PFSK-1 (cell line): ENCODE data around the gene KRT13.

Experiments
- FOXP2 ChIP-seq: optimal IDR thresholded peaks from 2 replicates; pipeline ENCODE3; 2011; ENCODE audit warnings: borderline replicate concordance, control low read depth, inconsistent platforms; ENCODE audit not compliant: insufficient read depth; ENCODE audit errors: extremely low read length, extremely low read depth
- POLR2AphosphoS5 ChIP-seq: IDR thresholded peaks from 2 replicates; pipeline ENCODE4 v1.6.1; 2012; ENCODE audit warnings: low read depth, mild to moderate bottlenecking, control low read depth, low read length, moderate library complexity
- SIN3A ChIP-seq: IDR thresholded peaks from 2 replicates; pipeline ENCODE4 v1.6.1; 2012; ENCODE audit warnings: mild to moderate bottlenecking, low read length, moderate library complexity, borderline replicate concordance; ENCODE audit not compliant: insufficient read depth
- TAF1 ChIP-seq: IDR thresholded peaks from 2 replicates; pipeline ENCODE4 v1.6.1; 2012; ENCODE audit warnings: low read length, control low read depth, borderline replicate concordance; ENCODE audit not compliant: insufficient read depth
- TF ChIP-seq, protein P1 (sequence below), 2 experiments: IDR thresholded peaks; 2 replicates each; pipeline versions ENCODE4 v1.6.1 to v1.8.0; 2011 to 2012; ENCODE audit warnings: low read depth in 2 of 2, low read length in 2 of 2, control low read depth in 1 of 2, inconsistent platforms in 1 of 2, mild to moderate bottlenecking in 1 of 2, moderate library complexity in 1 of 2; ENCODE audit not compliant: insufficient read depth in 1 of 2

KRT13 gene

DNA sequence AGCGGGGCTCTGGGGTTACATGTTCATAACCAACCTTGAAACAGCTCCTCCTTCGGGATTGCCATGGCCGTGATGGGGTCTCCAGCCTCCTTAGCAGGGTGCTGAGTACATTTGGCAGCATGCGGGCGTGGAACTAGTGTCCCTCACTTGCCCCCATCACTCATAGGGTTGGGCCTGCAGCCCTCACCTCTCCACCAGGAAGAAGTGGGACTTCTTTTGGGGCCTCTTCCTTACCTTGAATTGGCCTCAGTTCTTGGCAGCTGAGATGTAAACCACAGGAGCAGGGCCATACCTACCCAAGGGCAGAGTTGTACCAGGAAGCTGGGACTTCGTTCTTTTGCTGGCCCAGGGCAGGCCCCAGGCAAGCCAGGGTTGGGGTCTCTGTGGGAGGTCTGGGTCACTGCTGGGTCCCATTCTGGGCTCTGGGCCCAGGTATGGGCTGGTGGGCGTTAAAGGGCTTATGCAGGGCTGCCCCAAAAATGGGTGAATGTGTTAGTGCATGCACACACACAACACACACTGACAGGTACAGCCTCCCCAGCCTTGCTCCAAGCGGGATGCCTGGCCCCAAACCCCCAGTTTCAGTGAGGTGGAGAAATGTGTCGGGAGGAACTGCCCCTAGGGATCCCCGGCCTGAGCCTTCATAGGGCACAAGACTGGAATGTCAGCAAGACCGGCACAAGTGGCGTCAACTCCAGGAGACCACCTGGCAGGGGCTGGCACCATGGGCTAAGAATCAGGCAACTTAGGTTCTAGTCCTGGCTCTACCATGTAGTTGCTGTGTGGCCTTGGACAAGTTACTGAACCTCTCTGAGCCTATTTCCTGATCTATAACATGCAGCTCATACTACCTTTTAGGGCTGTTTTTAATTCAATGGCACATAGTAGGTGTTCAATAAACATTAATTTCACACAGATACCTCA is 17.2 kb upstream of the KRT13 start:
- TF ChIP-seq FOXP2 (no peak), SIN3A (no peak), POLR2AphosphoS5 (no peak), TAF1 (no peak)
- TF ChIP-seq, protein P1, sequence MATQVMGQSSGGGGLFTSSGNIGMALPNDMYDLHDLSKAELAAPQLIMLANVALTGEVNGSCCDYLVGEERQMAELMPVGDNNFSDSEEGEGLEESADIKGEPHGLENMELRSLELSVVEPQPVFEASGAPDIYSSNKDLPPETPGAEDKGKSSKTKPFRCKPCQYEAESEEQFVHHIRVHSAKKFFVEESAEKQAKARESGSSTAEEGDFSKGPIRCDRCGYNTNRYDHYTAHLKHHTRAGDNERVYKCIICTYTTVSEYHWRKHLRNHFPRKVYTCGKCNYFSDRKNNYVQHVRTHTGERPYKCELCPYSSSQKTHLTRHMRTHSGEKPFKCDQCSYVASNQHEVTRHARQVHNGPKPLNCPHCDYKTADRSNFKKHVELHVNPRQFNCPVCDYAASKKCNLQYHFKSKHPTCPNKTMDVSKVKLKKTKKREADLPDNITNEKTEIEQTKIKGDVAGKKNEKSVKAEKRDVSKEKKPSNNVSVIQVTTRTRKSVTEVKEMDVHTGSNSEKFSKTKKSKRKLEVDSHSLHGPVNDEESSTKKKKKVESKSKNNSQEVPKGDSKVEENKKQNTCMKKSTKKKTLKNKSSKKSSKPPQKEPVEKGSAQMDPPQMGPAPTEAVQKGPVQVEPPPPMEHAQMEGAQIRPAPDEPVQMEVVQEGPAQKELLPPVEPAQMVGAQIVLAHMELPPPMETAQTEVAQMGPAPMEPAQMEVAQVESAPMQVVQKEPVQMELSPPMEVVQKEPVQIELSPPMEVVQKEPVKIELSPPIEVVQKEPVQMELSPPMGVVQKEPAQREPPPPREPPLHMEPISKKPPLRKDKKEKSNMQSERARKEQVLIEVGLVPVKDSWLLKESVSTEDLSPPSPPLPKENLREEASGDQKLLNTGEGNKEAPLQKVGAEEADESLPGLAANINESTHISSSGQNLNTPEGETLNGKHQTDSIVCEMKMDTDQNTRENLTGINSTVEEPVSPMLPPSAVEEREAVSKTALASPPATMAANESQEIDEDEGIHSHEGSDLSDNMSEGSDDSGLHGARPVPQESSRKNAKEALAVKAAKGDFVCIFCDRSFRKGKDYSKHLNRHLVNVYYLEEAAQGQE (IDR thresholded peaks at IDR 0.05; ENCODE audit: insufficient read depth in 1 of 2, low read depth in 2 of 2, low read length in 2 of 2): no peak

GRCh38 chr17:41521574-41522261 is 16.3 kb upstream of the KRT13 start:
- peak; percentile 36; the same call in 1 of the 2 replicates for TF ChIP-seq SIN3A
- TF ChIP-seq, protein P1 (IDR thresholded peaks at IDR 0.05; ENCODE audit: insufficient read depth in 1 of 2, low read depth in 2 of 2, low read length in 2 of 2): no peak

- no peak for TF ChIP-seq TAF1
Observed at GRCh38 chr17:41520821-41521521, 15.6 kb upstream of the KRT13 start.

GRCh38 chr17:41519501-41520224 is 14.3 kb upstream of the KRT13 start:
- no peak for TF ChIP-seq SIN3A
- TF ChIP-seq, protein P1 (IDR thresholded peaks at IDR 0.05; ENCODE audit: insufficient read depth in 1 of 2, low read depth in 2 of 2, low read length in 2 of 2): no peak
- TF ChIP-seq FOXP2: no peak
- TF ChIP-seq POLR2AphosphoS5: no peak
- no peak for TF ChIP-seq TAF1

DNA sequence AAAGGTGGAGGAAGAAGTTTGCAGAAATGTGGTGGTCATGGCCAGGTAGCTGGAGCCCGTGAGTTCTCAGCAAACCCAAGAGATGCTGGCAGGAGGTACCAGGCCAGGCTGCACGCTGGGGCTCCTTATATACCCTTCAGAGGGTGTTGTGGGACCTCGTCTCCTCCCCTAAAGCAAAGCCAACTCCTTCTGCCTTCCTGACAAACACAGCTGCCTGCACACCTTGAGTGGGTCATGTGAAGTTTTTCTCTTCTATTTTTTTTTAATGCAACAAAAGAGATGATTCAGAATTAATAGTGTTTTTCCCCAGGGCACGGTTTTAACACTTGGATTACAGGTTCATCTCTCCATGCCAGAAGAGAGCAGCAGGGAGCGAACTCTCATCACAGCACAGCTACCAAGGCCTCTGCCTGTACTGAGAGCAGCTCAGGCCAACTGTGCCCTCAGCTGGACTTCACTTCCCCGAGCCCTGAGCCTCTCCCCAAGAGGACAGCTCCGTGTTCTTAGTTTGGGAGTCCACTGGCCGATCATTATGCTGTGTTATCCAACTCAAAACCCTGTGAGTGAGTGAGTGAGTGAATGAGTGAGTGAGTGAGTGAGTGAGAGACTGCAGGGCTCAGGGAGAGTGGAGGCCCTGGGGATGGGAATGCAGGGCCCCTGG is 13.5 kb upstream of the KRT13 start, which contains the start of gene KRT15:
Gene KRT15 (minus strand): TSS at position 102 of the 661 bp plus-strand sequence. CDS start 63 bp downstream, at position 39.
- TF ChIP-seq FOXP2: no peak
- TF ChIP-seq POLR2AphosphoS5: no peak
- no peak for TF ChIP-seq TAF1
- TF ChIP-seq, protein P1 (IDR thresholded peaks at IDR 0.05; ENCODE audit: insufficient read depth in 1 of 2, low read depth in 2 of 2, low read length in 2 of 2): no peak
- no peak for TF ChIP-seq SIN3A
